H9 (cell line): ENCODE measurements around the gene RANBP3. TPM values are rescaled to one million over a fixed set of nuclear protein-coding genes. Genes with fewer than 3 reads are reported as not detected.
"Not testable (repeated sequence)": the region's sequence is repeated elsewhere in the genome, so short reads cannot be mapped to it uniquely, and the experiment has no call there.

ENCODE experiments used
- DNase-seq: peaks from one replicate; pipeline ENCODE4 v3.0.0-alpha.2; 2017
- H2AFZ ChIP-seq: one replicate; pipeline ENCODE4 v1.6.1; 2013; ENCODE audit warnings: mild to moderate bottlenecking, low read length, control low read depth, moderate library complexity
- H2AK5ac ChIP-seq: 2 replicates; pipeline ENCODE4 v1.6.1; 2013; ENCODE audit warnings: low read length, control low read depth, mixed read lengths; ENCODE audit not compliant: insufficient read length
- H2BK120ac ChIP-seq: one replicate; pipeline ENCODE4 v1.6.1; 2013; ENCODE audit warnings: low read depth, mild to moderate bottlenecking, low read length, control low read depth, inconsistent platforms; ENCODE audit not compliant: poor library complexity, severe bottlenecking
- H2BK12ac ChIP-seq: 2 replicates; pipeline ENCODE4 v1.6.1; 2013; ENCODE audit warnings: low read length, control low read depth, mixed read lengths, low read depth; ENCODE audit not compliant: insufficient read length
- H2BK15ac ChIP-seq: 2 replicates; pipeline ENCODE4 v1.6.1; 2013; ENCODE audit warnings: low read depth, low read length, control low read depth
- H2BK20ac ChIP-seq: one replicate; pipeline ENCODE4 v1.6.1; 2013; ENCODE audit warnings: low read depth, mild to moderate bottlenecking, low read length, control low read depth, inconsistent platforms; ENCODE audit not compliant: poor library complexity, severe bottlenecking
- H2BK5ac ChIP-seq: 2 replicates; pipeline ENCODE4 v1.6.1; 2013; ENCODE audit warnings: low read length, control low read depth, mixed read lengths; ENCODE audit not compliant: insufficient read length
- H3K14ac ChIP-seq: 2 replicates; pipeline ENCODE4 v1.6.1; 2013; ENCODE audit warnings: low read length, control low read depth; ENCODE audit not compliant: insufficient read depth
- H3K18ac ChIP-seq: 2 replicates; pipeline ENCODE4 v1.6.1; 2013; ENCODE audit warnings: low read depth, mild to moderate bottlenecking, mixed read lengths, low read length, control low read depth; ENCODE audit not compliant: insufficient read length
- H3K23ac ChIP-seq: 2 replicates; pipeline ENCODE4 v1.6.1; 2013; ENCODE audit warnings: low read length, control low read depth, mixed read lengths, low read depth; ENCODE audit not compliant: insufficient read length
- H3K23me2 ChIP-seq: 2 replicates; pipeline ENCODE4 v1.6.1; 2013; ENCODE audit warnings: low read depth, mild to moderate bottlenecking, mixed read lengths, low read length, control low read depth; ENCODE audit not compliant: insufficient read length, poor library complexity, severe bottlenecking
- H3K27ac ChIP-seq: 2 replicates; pipeline ENCODE4 v1.5.1; 2013; ENCODE audit warnings: low read length, control low read depth, mixed read lengths, low read depth; ENCODE audit not compliant: insufficient read length
- H3K27me3 ChIP-seq: 2 replicates; pipeline ENCODE4 v1.6.1; 2013; ENCODE audit warnings: low read length, control low read depth, inconsistent platforms; ENCODE audit not compliant: insufficient read depth
- H3K4ac ChIP-seq: 2 replicates; pipeline ENCODE4 v1.6.1; 2013; ENCODE audit warnings: low read depth, mild to moderate bottlenecking, control low read depth, inconsistent platforms, low read length, moderate library complexity
- H3K4me1 ChIP-seq: 2 replicates; pipeline ENCODE4 v1.6.1; 2013; ENCODE audit warnings: low read length, control low read depth, inconsistent platforms; ENCODE audit not compliant: insufficient read depth
- H3K4me2 ChIP-seq: 2 replicates; pipeline ENCODE4 v1.6.1; 2013; ENCODE audit warnings: low read length, control low read depth, mixed read lengths; ENCODE audit not compliant: insufficient read length, insufficient read depth
- H3K56ac ChIP-seq: 2 replicates; pipeline ENCODE4 v1.6.1; 2013; ENCODE audit warnings: low read depth, mild to moderate bottlenecking, mixed read lengths, low read length, control low read depth; ENCODE audit not compliant: insufficient read length
- H3K79me1 ChIP-seq: 2 replicates; pipeline ENCODE4 v1.6.1; 2013; ENCODE audit warnings: low read depth, mild to moderate bottlenecking, moderate library complexity, low read length, control low read depth, inconsistent platforms; ENCODE audit not compliant: insufficient read depth, poor library complexity, severe bottlenecking
- H3K79me2 ChIP-seq: 2 replicates; pipeline ENCODE4 v1.6.1; 2013; ENCODE audit warnings: low read length, control low read depth, inconsistent platforms; ENCODE audit not compliant: insufficient read depth
- H3K9ac ChIP-seq: 2 replicates; pipeline ENCODE4 v1.6.1; 2013; ENCODE audit warnings: low read length, control low read depth, mixed read lengths; ENCODE audit not compliant: insufficient read length; ENCODE audit errors: extremely low read depth
- H3K9me3 ChIP-seq: one replicate; pipeline ENCODE4 v1.6.1; 2013; ENCODE audit warnings: low read depth, low read length, inconsistent platforms; ENCODE audit not compliant: control insufficient read depth
- H3T11ph ChIP-seq: one replicate; pipeline ENCODE4 v1.6.1; 2013; ENCODE audit warnings: mild to moderate bottlenecking, low read length, control low read depth, inconsistent platforms
- H4K20me1 ChIP-seq: one replicate; pipeline ENCODE4 v1.6.1; 2013; ENCODE audit not compliant: control insufficient read depth, insufficient read length, insufficient read depth
- H4K5ac ChIP-seq: 2 replicates; pipeline ENCODE4 v1.6.1; 2013; ENCODE audit warnings: low read depth, mild to moderate bottlenecking, mixed read lengths, low read length, control low read depth; ENCODE audit not compliant: insufficient read length
- H4K8ac ChIP-seq: replicated peaks from 2 replicates; pipeline ENCODE4 v1.6.1; 2013; ENCODE audit warnings: low read length, control low read depth, mixed read lengths, low read depth; ENCODE audit not compliant: insufficient read length
- H4K91ac ChIP-seq: 2 replicates; pipeline ENCODE4 v1.6.1; 2013; ENCODE audit warnings: low read depth, mild to moderate bottlenecking, moderate library complexity, mixed read lengths, low read length, control low read depth; ENCODE audit not compliant: insufficient read length
- H3K27ac Mint-ChIP-seq, 3 experiments: 2 replicates in 2 of 3; 3 replicates in 1 of 3; pipeline ENCODE4 v1.8.0; 2020 to 2021; ENCODE audit warnings: mixed read lengths in 3 of 3, mild to moderate bottlenecking in 1 of 3, moderate library complexity in 1 of 3
- H3K27me3 Mint-ChIP-seq: 2 replicates; pipeline ENCODE4 v1.8.0; 2021; ENCODE audit warnings: low read depth, mild to moderate bottlenecking, moderate library complexity, mixed read lengths
- H3K36me3 Mint-ChIP-seq, 3 experiments: 2 replicates in 2 of 3; 3 replicates in 1 of 3; pipeline ENCODE4 v1.8.0; 2020 to 2021; ENCODE audit warnings: low read depth in 3 of 3, mixed read lengths in 3 of 3; ENCODE audit not compliant: insufficient read depth in 1 of 3
- H3K4me1 Mint-ChIP-seq, 2 experiments: 2 replicates each; pipeline ENCODE4 v1.8.0; 2020; ENCODE audit warnings: mixed read lengths in 2 of 2
- H3K4me3 Mint-ChIP-seq, 2 experiments: 2 replicates in 1 of 2; 3 replicates in 1 of 2; pipeline ENCODE4 v1.8.0; 2020 to 2021; ENCODE audit warnings: mild to moderate bottlenecking in 2 of 2, mixed read lengths in 2 of 2, moderate library complexity in 1 of 2
- H3K9me3 Mint-ChIP-seq, 2 experiments: 2 replicates in 1 of 2; 3 replicates in 1 of 2; pipeline ENCODE4 v1.8.0; 2020; ENCODE audit warnings: mild to moderate bottlenecking in 2 of 2, mixed read lengths in 2 of 2, moderate library complexity in 1 of 2
- CTCF ChIP-seq: fragments of 200-600 bp; sonication (generic); conservative IDR thresholded peaks from 3 replicates; pipeline ENCODE4 v1.8.0; 2021; ENCODE audit warnings: antibody characterized with exemption, mild to moderate bottlenecking
- whole genome bisulfite sequencing: extraction: QIAGEN DNeasy Blood & Tissue Kit; methylation state at CpG from one replicate; pipeline ENCODE4 v1.1.7; 2013; ENCODE audit warnings: missing lambda C conversion rate, low lambda C conversion rate, mixed read lengths; ENCODE audit not compliant: insufficient read length; ENCODE audit errors: extremely low coverage; 5-methylcytosine and 5-hydroxymethylcytosine counted together
- total RNA-seq: library from RNA; stranded (reverse); gene quantifications from 2 replicates; pipeline ENCODE4 v1.2.1, GENCODE V29; 2021

Gene RANBP3
- total RNA-seq, 1 experiment from 2014 or later, result 86.5 TPM

GRCh38 chr19:5963855-5964254, 14.1 kb downstream of the RANBP3 start:
- peaks cover 4% of the 10 kb centered on the region; the same call in 1 of the 2 replicates for H3K4me1 ChIP-seq
- no peak overlapping the region for H2AFZ ChIP-seq
- H3K36me3 Mint-ChIP-seq, result peaks cover 0 to 4% (median 0%) of the 10 kb centered on the region in 3 experiments; a peak in 2 of 7 replicates
- no peak overlapping the region for H3K27ac ChIP-seq
- H3K27ac Mint-ChIP-seq, result peak overlapping the region in 2 of 3 experiments; percentile 10 to 88; a peak in 2 of 7 replicates
- H3K4me1 Mint-ChIP-seq, result peaks cover 41 to 50% of the 10 kb centered on the region in 2 experiments
- TF ChIP-seq CTCF, result no peak
- H3K79me2 ChIP-seq, result peaks cover 49% of the 10 kb centered on the region; the same call in 1 of the 2 replicates
- H2BK12ac ChIP-seq, result no peak overlapping the region
- no peak overlapping the region for H3K14ac ChIP-seq
- H3K4me2 ChIP-seq, result no peak overlapping the region
- no peak overlapping the region for H3K56ac ChIP-seq
- peaks cover 8% of the 10 kb centered on the region for H3K79me1 ChIP-seq
- H4K5ac ChIP-seq, result no peak overlapping the region
- DNase-seq, result no peak
- H3K23ac ChIP-seq, result no peak overlapping the region
- H3K9me3 ChIP-seq, result no peaks in the 10 kb centered on the region
- no peak overlapping the region for H3K18ac ChIP-seq
- no peak overlapping the region for H3T11ph ChIP-seq
- no peak overlapping the region for H2BK120ac ChIP-seq
- H2BK5ac ChIP-seq, result no peak overlapping the region
- no peak overlapping the region for H4K8ac ChIP-seq
- no peak overlapping the region for H2AK5ac ChIP-seq
- H3K27me3 ChIP-seq, result no peaks in the 10 kb centered on the region
- no peak overlapping the region for H3K4me3 Mint-ChIP-seq
- H4K91ac ChIP-seq, result no peak overlapping the region
- H3K27me3 Mint-ChIP-seq, result no peaks in the 10 kb centered on the region
- no peaks in the 10 kb centered on the region for H3K23me2 ChIP-seq
- no peak overlapping the region for H3K9ac ChIP-seq
- no peaks in the 10 kb centered on the region for H3K9me3 Mint-ChIP-seq
- no peak overlapping the region for H2BK20ac ChIP-seq
- H4K20me1 ChIP-seq, result peaks cover 5% of the 10 kb centered on the region
- WGBS, result no CpG with 5 or more reads among the region's 7 CpGs
- no peak overlapping the region for H2BK15ac ChIP-seq
- no peak overlapping the region for H3K4ac ChIP-seq

GRCh38 chr19:5963259-5963658, 14.7 kb downstream of the RANBP3 start:
- not testable (repeated sequence) for H3K27ac ChIP-seq, H2BK120ac ChIP-seq, H3T11ph ChIP-seq, H3K4ac ChIP-seq, H2BK5ac ChIP-seq, H2BK12ac ChIP-seq, H2BK20ac ChIP-seq, H3K18ac ChIP-seq, H3K56ac ChIP-seq, H3K23ac ChIP-seq, H3K4me1 ChIP-seq, H3K9me3 ChIP-seq, DNase-seq, H3K27me3 Mint-ChIP-seq, H3K14ac ChIP-seq, H3K27ac Mint-ChIP-seq, H4K91ac ChIP-seq, H3K9me3 Mint-ChIP-seq, H3K27me3 ChIP-seq, H3K23me2 ChIP-seq, H4K8ac ChIP-seq, H4K20me1 ChIP-seq, H3K4me2 ChIP-seq, H3K36me3 Mint-ChIP-seq, H2BK15ac ChIP-seq, H3K9ac ChIP-seq, H3K79me1 ChIP-seq, H4K5ac ChIP-seq, H2AK5ac ChIP-seq, H3K4me3 Mint-ChIP-seq, H2AFZ ChIP-seq
- WGBS, result no CpG with 5 or more reads among the region's 6 CpGs
- peaks cover 38 to 47% of the 10 kb centered on the region in 2 experiments for H3K4me1 Mint-ChIP-seq
- H3K79me2 ChIP-seq, result peaks cover 52% of the 10 kb centered on the region; the same call in 1 of the 2 replicates
